NCI-H748 (cell line): ENCODE results near the gene ITSN1.
A peak's percentile ranks its signal among the peaks of the same experiment; 100 is the strongest.
"Not testable (repeated sequence)": the region's sequence is repeated elsewhere in the genome, so short reads cannot be mapped to it uniquely, and the experiment has no call there.

ENCODE experiments used
- DNase-seq: peaks from one replicate; lab custom pipeline; 2025; ENCODE audit not compliant: unreplicated experiment; lab: John Stamatoyannopoulos, UW

The ITSN1 gene

DNA sequence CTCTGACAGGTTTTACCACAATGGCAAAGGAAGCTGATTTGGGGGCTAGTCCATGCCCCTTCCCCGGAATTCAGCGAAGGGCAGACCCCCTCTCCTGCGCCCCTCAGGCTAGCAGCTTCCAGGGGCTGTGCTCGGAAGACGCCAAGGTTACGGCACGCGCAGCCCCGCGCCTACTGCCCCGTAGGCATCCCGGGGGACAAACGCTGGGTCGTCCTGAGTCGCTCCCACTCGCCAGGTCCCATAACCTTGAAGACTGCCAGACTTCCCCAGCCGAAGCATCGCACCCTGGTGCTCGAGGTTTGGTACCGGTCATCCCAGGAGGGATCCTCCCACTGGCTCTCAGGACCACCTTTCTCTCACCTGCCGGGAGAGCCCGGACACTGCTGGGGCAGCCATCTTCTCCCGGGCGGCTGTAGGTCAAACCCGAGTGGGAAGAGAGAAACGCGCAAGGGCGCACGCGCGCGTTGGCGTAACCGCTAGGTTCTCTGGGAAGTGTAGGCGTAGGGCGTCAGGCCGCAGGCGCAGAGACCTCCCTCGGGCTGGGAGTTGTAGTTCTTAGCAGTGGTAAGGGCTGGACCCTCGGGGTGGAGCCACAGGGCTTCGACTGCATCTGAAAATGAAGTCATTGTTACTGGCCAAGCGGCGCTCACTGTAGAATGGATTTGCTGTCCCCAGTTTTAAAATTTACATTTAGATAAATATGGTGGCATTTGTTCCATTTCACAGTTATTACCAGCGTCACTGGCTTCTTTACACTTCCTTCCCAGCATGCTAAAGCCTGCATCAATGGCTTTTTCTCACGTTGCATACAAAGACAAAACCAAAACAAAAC lies 273.3 kb downstream of the ITSN1 start, which contains the start of gene ATP5PO:
Gene ATP5PO, minus strand, starts transcription at position 437 of the 832 bp plus-strand sequence. Its CDS starts 41 bp downstream, at position 396.
- peak; percentile 98 for DNase-seq

DNA sequence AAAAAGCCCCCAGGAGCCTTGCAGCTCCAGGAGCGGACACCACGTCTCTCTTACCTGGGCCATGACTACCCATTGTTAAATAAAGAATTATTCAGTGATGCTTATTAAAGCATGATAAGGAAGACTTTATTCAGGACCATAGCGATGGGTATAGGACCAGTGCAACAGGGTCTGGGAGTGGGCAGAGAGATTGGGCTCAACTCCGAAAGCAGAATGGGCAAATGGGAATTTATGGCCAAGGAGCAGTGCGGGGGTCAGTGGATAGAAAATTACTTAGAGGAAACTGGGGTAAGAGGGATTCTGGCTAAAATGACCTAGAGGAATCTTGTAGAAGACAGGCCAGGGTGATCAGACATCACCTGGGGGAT lies 273.9 kb downstream of the ITSN1 start:
- DNase-seq = no peak

DNA sequence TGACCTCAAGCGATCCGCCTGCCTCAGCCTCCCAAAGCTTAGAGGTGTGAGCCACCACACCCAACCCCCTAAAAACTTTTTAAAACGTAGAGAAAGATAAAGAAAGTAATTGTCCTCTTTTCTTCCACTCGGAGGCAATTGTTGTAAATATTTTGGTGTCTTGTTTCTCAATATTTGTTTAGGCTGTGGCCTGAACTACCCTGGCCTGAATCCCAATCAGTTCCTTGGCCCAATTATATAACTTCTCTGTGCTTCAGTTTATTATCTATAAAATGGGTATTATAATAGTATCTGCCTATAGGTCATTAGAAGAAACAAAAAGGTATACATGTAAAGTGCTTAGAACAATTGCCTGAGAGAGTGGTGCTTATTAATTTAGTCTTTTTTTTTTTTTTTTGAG lies 275.1 kb downstream of the ITSN1 start:
- DNase-seq = no peak

DNA sequence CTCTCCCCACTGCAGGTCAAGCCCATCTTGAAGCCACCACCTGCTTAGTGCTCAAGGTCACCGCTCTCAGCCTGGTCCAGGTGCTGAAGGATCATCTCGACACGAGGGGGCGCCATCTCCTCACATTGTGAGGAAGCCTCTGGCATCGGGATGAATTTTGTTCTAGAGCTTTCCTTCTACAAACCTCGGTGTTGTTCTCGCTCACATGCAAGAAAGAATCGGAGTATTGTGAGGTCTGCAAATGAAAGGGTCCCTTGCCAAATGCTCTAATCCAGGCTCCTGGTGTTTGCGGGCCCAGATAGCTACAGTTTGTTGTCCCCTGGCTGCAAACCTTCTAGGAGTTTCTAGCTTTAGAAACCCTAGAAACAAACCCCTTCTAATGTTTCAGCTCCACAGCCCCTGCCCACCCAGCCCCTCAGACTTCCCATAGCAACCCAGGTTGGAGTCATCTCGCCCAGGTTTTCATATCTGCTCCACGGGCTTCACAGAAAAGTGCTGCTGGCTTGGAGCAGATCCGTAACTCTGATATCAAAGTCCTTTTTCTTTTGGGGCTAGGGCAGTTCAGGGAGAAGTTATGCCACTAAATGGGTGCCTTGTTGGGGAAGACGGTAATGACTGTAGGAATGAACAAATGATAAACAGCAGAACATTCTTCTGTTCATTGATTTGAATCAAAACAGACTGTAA lies 281.9 kb downstream of the ITSN1 start:
- peak; percentile 84 for DNase-seq

DNA sequence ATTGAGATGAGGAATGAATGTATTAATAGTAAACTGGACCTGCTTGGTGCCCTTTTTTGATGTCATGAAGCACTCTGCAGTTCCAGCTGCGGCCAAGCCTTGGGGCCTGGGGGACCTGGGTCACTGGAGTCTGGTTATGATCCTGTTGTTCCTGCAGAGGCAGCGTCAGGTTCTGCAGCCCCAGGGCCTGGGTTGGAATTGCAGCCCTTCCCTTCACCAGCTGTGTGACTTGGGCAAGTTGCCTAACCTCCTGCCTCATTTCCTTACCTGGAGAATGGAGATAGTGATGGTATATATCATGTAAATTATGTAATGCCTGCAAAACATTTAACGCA lies 282.4 kb downstream of the ITSN1 start:
- no peak for DNase-seq

DNA sequence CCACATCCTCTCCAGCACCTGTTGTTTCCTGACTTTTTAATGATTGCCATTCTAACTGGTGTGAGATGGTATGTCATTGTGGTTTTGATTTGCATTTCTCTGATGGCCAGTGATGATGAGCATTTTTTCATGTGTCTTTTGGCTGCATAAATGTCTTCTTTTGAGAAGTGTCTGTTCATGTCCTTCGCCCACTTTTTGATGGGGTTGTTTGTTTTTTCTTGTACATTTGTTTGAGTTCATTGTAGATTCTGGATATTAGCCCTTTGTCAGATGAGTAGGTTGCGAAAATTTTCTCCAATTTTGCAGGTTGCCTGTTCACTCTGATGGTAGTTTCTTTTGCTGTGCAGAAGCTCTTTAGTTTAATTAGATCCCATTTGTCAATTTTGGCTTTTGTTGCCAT lies 283.9 kb downstream of the ITSN1 start:
- DNase-seq = not testable (repeated sequence)

DNA sequence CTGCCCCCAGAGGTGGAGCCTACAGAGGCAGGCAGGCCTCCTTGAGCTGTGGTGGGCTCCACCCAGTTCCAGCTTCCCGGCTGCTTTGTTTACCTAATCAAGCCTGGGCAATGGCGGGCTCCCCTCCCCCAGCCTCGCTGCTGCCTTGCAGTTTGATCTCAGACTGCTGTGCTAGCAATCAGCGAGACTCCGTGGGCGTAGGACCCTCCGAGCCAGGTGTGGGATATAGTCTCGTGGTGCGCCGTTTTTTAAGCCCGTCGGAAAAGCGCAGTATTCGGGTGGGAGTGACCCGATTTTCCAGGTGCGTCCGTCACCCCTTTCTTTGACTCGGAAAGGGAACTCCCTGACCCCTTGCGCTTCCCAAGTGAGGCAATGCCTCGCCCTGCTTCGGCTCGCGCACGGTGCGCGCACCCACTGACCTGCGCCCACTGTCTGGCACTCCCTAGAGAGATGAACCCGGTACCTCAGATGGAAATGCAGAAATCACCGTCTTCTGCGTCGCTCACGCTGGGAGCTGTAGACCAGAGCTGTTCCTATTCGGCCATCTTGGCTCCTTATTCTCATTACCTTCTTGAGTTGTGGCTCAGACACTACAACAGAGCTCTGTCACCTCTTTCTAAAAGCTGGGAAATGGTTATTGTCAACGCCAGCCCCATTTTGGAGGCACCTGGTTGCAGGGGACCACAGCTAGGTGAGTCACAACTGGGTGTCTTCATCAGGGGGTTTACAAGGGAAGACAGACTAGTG lies 288.9 kb downstream of the ITSN1 start:
- peak; percentile 74 for DNase-seq

DNA sequence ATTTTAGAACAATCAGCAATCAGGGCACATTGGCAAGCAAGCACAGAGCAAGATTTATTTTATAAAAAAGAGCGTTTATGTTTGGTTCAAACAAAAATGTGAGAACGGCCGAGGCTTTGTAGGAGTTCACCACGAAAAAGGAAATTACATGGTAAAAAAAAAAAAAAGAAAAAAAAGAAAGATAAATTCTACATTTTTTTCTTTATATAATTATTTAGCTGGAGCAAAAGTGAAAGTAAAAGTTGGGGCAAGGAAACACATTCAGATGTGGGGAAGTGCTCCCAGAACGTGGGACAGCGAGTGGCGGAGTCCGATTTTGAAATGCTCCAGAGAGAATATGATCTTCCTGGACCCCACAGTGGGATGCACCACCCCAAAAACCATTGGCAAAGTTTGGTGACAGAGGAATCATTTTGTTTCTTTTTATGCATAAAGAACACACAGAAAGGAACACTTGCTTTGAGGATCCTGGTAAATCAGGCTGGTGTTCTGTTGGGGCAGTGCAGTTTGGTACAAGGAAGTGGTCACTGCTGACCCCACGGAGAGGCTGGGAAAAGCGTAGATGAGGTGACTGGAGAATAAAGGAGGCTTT lies 289.6 kb downstream of the ITSN1 start:
- DNase-seq = peak; percentile 27

DNA sequence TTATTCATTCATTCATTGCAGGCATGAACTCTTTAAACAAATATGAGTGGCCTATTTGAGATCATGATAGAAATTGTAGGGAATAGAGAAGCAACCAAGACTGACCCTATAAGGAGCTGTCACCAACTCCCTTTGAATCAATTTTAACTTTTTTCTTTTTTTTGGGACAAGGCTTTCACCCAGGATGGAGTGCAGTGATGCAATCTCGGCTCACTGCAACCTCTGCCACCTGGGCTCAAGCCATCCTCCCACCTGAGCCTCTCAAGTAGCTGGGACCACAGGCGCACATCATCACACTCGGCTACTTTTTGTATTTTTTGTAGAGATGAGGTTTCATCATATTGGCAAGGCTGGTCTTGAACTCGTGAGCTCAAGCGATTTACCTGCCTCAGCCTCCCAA lies 290.4 kb downstream of the ITSN1 start:
- no peak for DNase-seq

DNA sequence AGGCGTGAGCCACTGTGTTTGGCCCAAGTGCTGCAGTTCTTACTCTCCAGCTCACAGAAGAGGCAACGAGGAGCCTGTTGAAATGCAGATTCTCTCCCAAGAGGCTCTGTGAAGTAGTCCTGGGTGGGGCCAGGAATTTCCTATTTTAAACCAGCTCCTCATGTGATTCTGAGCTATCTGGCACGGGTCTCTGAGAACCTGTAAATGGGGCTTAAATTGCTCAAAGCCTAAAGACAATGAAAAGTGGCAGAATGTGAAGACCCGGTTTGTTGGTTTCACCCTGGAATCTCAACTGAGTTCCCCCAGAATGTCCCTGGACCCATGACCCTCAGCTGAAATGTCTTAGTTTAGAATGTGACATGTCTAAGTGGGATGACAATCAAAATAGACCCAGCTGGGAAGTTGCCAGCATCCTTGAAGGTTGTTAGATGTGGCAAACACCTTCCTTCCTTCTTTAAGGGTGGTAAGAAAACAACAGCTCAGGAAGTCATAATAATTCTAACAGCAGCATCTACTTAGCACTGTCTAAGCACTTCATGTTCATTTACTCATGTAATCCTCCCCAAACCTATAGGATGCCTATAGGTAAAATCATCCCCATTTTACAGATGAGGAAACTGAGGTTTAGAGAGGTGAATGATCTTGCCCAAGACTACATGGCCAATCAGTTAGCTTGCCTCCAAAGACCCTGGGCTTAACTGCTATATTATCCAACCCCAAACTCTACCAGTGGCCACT lies 294.2 kb downstream of the ITSN1 start:
- DNase-seq = no peak

DNA sequence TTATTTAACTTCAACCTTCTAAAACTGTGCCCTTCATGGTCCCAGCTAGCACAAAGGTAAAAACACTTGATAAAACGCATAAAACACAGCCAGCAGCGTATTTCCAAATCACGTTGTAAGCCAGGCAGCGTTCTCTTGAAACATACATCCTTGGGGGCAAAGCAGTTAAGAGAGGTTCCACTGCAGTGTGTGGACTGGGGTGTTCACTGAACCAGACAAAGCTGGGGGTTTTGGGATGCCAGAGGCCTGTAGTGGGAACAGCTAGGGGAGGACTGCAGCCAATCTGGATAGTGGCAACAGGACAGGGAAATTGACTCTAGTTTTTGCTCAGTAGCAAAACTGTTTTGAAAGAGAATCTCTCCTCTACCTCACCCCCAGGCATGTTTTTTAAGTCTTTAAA lies 294.8 kb downstream of the ITSN1 start:
- no peak for DNase-seq

DNA sequence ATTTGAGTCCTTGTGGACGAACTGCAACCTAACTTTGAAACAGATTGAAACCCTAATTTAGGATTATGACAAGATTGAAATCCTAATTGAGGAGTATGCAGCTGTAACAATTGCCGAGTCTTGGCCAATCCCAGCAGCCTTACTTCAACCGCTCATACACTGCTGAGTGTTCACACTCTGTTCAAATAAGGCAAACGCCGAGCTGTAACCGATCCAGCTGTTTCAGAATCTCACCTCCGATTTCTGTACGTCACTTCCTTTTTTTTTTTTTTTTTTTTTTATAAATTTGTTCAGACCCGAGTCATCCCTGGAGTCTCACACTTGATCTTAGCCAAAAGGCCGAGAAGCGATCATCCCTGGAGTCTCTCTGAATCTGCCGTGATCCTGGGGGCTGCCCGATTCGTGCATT lies 295.6 kb downstream of the ITSN1 start:
- DNase-seq = no peak

DNA sequence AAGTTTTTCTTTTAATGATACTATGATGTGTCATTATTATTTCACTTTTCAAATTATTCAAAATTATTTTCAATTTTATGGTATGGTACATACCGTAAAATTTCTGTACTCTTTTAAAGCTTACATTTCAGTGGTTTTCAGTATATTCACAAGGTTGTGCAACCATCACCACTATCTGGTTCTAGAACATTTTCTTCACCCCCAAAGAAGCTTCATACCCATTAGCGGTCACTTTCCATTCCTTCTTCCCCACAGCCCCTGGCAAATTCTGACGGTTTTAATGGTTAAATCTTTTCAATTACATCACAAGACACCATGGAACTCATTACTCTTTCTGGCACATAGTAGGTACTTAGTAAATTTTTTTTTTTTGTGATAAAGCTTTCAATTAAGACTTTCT lies 296.1 kb downstream of the ITSN1 start:
- DNase-seq = no peak

DNA sequence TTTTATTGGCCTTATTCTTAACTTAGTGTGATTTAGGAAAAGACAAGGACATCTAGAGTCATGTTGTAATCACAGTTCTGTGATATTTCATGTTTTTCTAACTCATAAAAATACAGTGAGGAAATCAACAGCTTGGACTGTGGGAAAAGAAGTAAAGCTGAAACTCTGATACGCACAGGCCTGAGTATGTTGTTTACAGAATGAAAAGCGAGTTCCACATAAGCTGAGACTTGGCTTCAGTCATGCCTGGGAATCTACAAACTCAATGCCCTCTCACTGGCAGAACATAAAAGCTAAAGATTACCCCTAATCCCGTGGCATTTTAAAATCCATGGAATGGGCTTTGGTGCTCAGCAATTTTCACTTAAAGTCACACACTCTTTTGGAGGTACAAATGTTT lies 296.9 kb downstream of the ITSN1 start:
- DNase-seq = no peak

DNA sequence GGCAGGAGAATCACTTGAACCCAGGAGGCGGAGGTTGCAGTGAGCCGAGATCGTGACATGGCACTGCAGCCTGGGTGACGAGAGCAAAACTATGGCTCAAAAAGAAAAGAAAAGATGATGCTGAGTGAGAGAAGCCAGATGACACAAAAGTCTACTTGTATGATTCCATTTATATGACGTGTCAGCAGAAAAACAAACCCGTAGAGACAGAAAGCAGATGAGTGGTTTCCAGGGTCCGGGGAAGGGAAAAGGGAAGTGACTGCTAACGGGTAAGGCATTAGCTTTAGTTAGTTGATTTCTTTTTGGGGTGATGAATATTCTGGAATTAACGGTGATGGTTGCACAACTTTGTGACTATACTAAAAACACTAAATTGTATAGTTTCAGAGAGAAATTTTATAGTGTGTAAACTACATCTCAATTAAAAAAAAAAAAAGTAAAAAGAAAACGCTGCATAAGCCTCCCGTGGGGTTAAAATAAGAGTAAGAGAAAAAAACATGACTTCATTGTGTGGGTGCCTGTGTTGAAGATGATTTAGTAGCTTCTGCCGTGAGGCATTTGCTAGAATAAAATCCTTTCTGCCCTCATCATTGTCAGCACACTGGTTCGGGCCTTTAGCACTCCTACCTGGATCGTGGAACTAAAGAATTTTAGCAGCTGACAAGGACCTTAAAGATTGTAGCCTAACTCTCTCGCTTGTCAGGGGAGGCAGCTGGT lies 298.0 kb downstream of the ITSN1 start:
- DNase-seq = no peak

DNA sequence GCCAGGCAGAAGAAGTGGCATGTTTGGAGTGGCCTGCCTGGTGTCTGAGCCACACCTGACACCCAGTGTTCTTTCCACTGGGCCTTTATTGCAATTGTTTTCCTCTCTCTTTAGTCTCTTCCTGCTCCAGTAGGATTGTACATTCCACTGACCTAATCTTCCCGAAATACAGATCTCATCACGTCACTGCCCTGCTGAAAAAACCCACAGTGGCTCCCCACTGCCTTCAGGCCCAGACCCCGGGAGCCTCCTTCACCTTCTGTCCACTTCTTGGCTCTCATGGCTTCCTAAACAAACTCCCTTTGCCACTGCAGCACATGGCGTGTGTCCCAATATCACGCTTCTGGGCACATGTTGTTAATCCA lies 298.6 kb downstream of the ITSN1 start:
- no peak for DNase-seq

DNA sequence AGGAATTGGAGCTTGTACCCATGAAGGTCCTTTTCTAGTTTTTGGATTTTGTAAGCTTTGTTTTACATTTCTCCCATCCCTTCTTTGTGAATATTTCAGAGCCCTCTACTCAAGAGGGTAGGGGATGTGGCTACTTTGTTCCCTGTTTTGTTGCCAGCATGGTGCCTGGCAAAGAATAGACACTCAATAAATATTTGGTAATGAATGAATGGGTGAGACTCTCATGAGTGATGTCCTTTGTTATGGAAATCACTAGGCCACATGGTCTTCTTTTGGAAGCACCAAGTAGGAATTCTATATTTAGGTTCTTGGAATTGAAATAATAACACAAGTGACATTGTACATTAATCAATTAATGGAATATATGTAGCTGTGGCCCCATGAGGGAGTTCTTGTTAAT lies 300.1 kb downstream of the ITSN1 start:
- DNase-seq = peak; percentile 69

DNA sequence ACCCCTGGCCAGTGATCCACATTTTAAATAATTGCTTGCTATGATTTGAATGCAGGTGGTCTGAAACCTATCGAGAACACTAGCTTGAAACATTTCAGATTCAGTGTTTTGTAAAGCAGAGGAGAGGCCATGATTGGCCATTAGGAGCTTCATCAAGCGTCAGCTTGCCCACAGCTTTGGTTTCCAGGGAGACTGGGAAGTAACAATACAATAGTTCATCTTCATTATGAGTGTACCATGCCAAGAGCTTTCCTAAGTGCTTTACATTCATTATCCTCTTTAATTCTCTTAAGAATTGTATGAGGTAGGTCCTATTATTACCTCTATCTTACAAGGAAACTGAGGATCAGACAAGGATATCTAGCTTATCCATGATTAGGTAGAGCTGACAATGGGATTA lies 301.0 kb downstream of the ITSN1 start:
- DNase-seq = peak; percentile 92

DNA sequence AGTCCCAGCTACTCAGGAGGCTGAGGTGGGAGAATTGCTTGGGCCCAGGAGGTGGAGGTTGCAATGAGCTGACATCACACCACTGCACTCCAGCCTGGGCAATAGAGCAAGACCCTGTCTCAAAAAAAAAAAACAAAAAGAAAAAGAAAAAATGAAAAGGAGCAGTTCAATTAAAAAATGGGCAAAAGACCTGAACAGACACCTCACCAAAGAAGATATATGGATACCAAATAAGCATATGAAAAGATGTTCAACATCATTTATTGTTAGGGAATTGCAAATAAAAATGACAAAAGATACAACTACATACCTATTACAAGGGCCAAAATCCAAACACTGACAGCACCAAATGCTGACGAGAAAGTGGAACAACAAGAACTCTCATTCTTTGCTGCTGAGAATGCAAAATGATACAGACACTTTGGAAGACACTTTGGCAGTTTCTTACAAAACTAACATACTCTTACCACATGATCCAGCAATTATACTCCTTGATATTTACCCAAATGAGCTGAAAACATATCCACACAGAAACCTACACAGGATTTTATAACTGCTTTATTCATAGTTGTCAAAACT lies 302.0 kb downstream of the ITSN1 start:
- no peak for DNase-seq
